ENCODE measurements around the gene PEX5L. TPM values are rescaled to one million over a fixed set of nuclear protein-coding genes. Genes with fewer than 3 reads are reported as not detected.

Gene PEX5L
- total RNA-seq, 4 donors from 2014 or later, result 1.2 TPM; not detected in 3

DNA sequence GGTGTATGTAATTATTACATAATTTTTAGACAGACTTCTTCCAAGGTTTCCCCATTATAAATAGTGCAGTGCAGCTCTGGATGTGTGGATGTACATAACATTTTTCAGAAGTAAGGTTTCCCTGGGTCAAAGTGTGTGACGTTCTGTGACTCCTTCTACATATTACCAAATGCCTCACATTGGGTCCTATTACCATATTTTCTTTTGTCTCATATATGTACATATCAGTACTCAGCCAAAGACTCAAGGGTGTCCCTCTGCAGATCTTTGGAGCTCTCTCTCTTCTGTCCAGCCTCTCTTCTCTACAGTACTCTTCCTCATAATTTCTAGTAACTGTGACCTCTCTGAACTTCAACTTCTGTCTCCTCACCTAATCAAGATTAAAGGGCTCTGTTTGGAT is 31.3 kb upstream of the PEX5L start:
- Histone ChIP-seq H3K9me3 (no peaks in the 10 kb centered on the region), H3K4me3 (no peak overlapping the region), H3K27me3 (no peaks in the 10 kb centered on the region), H3K27ac (no peak overlapping the region), H3K36me3 (no peaks in the 10 kb centered on the region), H3K4me1 (no peaks in the 10 kb centered on the region)
- in situ Hi-C loops (cut with MboI; ENCODE audit: low pct_ligation_motif_present in 1 of 4, low pct_unique_long_range_greater_than_20kb in 1 of 4, low sequenced_read_pairs in 3 of 4), result no loop called here
- no peak for DNase-seq
- intact Hi-C loops (cut with DNase I; ENCODE audit: low total_unique reads), result no loop called here
- WGBS, 2 donors (ENCODE audit: low coverage in 1 of 2), result 50 to 67% methylated on average over 1 of the region's 1 CpG
- TF ChIP-seq, protein P1, sequence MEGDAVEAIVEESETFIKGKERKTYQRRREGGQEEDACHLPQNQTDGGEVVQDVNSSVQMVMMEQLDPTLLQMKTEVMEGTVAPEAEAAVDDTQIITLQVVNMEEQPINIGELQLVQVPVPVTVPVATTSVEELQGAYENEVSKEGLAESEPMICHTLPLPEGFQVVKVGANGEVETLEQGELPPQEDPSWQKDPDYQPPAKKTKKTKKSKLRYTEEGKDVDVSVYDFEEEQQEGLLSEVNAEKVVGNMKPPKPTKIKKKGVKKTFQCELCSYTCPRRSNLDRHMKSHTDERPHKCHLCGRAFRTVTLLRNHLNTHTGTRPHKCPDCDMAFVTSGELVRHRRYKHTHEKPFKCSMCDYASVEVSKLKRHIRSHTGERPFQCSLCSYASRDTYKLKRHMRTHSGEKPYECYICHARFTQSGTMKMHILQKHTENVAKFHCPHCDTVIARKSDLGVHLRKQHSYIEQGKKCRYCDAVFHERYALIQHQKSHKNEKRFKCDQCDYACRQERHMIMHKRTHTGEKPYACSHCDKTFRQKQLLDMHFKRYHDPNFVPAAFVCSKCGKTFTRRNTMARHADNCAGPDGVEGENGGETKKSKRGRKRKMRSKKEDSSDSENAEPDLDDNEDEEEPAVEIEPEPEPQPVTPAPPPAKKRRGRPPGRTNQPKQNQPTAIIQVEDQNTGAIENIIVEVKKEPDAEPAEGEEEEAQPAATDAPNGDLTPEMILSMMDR (IDR thresholded peaks at IDR 0.05), result no peak
- TF ChIP-seq POLR2A (IDR thresholded peaks at IDR 0.05) (no peak), EP300 (IDR thresholded peaks at IDR 0.05; ENCODE audit: low read depth) (no peak), POLR2AphosphoS5 (IDR thresholded peaks at IDR 0.05) (no peak)

DNA sequence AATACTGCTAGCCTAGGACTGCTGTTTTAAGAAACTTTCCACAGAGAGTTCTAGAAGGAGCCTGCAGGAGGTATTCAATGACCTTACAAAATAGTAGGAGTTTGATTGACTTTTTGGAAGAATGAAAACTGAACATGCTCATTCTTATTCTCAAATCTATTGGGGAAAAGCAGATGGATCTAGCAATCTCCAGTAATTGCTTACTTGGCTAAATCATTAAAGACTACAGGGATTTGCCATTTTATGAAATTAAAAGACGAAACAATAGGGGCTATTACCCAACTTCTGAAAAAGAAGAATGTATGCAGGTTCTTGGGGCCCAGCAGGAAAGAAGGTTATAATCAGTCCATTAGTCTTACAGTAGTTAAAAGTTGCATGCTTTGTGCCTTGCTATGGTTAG is 29.9 kb upstream of the PEX5L start:
- no peak for DNase-seq
- no peak overlapping the region for H3K4me3 ChIP-seq
- no peaks in the 10 kb centered on the region for H3K27me3 ChIP-seq
- no peaks in the 10 kb centered on the region for H3K9me3 ChIP-seq
- intact Hi-C loops (cut with DNase I; ENCODE audit: low total_unique reads) (no loop called here), in situ Hi-C loops (cut with MboI; ENCODE audit: low pct_ligation_motif_present in 1 of 4, low pct_unique_long_range_greater_than_20kb in 1 of 4, low sequenced_read_pairs in 3 of 4) (no loop called here)
- 71 to 72% methylated on average over 1 of the region's 1 CpG for WGBS, 2 donors (ENCODE audit: low coverage in 1 of 2)
- H3K36me3 ChIP-seq, result no peaks in the 10 kb centered on the region
- H3K27ac ChIP-seq, result no peak overlapping the region
- H3K4me1 ChIP-seq, result no peaks in the 10 kb centered on the region
- TF ChIP-seq POLR2A (IDR thresholded peaks at IDR 0.05), result no peak
- TF ChIP-seq EP300 (IDR thresholded peaks at IDR 0.05; ENCODE audit: low read depth), result no peak
- TF ChIP-seq, protein P1 (IDR thresholded peaks at IDR 0.05), result no peak
- TF ChIP-seq POLR2AphosphoS5 (IDR thresholded peaks at IDR 0.05), result no peak

DNA sequence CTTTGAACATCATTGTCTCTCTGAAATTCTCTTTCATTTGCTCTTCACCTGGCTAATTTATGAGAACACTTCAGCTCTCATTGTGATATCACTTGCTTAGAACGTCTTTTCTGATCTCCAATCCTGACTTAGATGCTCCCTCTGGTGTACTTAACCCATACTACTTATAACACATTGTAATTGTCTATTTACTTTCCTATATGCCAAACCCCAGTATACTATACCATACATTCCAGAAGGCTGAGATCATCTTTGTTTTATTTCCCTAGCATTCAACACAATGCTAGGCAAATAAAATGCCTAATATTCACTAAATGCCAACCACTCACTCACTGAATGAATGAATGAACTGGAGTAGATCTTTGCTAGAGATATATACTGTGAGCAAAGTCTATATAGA is 27.0 kb upstream of the PEX5L start:
- H3K4me3 ChIP-seq, result no peak overlapping the region
- no peak overlapping the region for H3K27ac ChIP-seq
- H3K9me3 ChIP-seq, result no peaks in the 10 kb centered on the region
- 18 to 26% methylated on average over 1 of the region's 1 CpG for WGBS, 2 donors (ENCODE audit: low coverage in 1 of 2)
- no peak for DNase-seq
- H3K4me1 ChIP-seq, result no peaks in the 10 kb centered on the region
- in situ Hi-C loops (cut with MboI; ENCODE audit: low pct_ligation_motif_present in 1 of 4, low pct_unique_long_range_greater_than_20kb in 1 of 4, low sequenced_read_pairs in 3 of 4) (no loop called here), intact Hi-C loops (cut with DNase I; ENCODE audit: low total_unique reads) (no loop called here)
- TF ChIP-seq, protein P1 (IDR thresholded peaks at IDR 0.05), result no peak
- TF ChIP-seq EP300 (IDR thresholded peaks at IDR 0.05; ENCODE audit: low read depth) (no peak), POLR2A (IDR thresholded peaks at IDR 0.05) (no peak), POLR2AphosphoS5 (IDR thresholded peaks at IDR 0.05) (no peak)
- H3K36me3 ChIP-seq, result no peaks in the 10 kb centered on the region
- no peaks in the 10 kb centered on the region for H3K27me3 ChIP-seq

DNA sequence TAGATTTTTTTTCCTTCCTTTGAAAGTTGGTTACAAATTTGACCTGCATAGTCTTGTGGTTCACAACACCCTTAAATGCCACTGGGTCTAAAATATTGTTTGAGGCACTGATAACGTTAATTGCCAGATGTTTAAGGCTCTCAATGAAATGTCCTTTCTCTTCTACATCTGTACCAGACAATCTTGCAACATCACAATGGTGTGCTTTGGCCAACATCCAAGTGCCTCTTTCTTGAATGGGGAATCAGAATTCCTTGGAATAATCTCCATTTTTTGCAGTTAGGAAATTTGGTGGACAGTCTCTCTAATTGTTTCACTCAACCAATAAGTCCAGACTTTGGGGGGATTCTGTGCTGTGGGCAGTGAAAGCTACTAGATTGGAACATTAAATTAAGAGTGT is 26.0 kb upstream of the PEX5L start:
- TF ChIP-seq POLR2AphosphoS5 (IDR thresholded peaks at IDR 0.05) (no peak), POLR2A (IDR thresholded peaks at IDR 0.05) (no peak), EP300 (IDR thresholded peaks at IDR 0.05; ENCODE audit: low read depth) (no peak)
- TF ChIP-seq, protein P1 (IDR thresholded peaks at IDR 0.05), result no peak
- in situ Hi-C loops (cut with MboI; ENCODE audit: low pct_ligation_motif_present in 1 of 4, low pct_unique_long_range_greater_than_20kb in 1 of 4, low sequenced_read_pairs in 3 of 4) (no loop called here), intact Hi-C loops (cut with DNase I; ENCODE audit: low total_unique reads) (no loop called here)
- Histone ChIP-seq H3K4me3 (no peak overlapping the region), H3K36me3 (no peaks in the 10 kb centered on the region), H3K4me1 (no peaks in the 10 kb centered on the region), H3K27ac (no peak overlapping the region), H3K9me3 (no peaks in the 10 kb centered on the region), H3K27me3 (no peaks in the 10 kb centered on the region)
- 36 to 70% methylated on average over 1 of the region's 1 CpG for WGBS, 2 donors (ENCODE audit: low coverage in 1 of 2)
- DNase-seq, result no peak
